ENCODE results near the gene INTS11. TPM values are rescaled to one million over a fixed set of nuclear protein-coding genes. Genes with fewer than 3 reads are reported as not detected.

Gene INTS11
- total and polyA plus RNA-seq, 2 donors (not counting 1 experiment from before 2014, with no cell fraction given), result 149 to 245 TPM

DNA sequence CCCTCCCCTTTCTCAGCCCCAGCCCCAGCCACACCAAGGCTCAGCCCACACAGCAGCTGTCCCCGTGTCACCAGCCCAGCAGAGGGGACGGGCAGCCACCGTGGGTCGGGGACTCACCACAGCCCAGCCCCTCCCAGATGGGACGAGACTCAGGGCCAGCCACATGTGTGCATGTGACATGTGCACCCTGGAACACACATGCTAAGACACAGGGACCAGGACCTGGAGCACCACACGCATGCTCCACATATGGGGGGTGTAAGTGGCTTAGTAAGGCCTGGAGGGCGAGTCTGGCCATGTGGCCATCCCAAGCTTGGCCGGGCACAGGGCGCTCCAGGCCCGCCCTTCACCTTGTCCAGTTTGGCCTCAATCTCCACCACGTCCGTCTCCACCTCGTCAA is 20.7 kb downstream of the INTS11 start:
- H4K20me1 ChIP-seq (ENCODE audit: control insufficient read depth, insufficient read depth, low read length, poor library complexity, severe bottlenecking), result peaks cover 43% of the 10 kb centered on the region
- no peak overlapping the region for H3K4me3 ChIP-seq (ENCODE audit: control extremely low read depth in 1 of 5, extremely low read depth in 1 of 5, insufficient read depth in 1 of 5, low read depth in 2 of 5, low read length in 4 of 5)
- H3K9ac ChIP-seq (ENCODE audit: low read length), result no peak overlapping the region
- Mint-ChIP-seq H3K27me3 (no peaks in the 10 kb centered on the region), H3K27ac (peak overlapping the region; percentile 26), H3K4me1 (peaks cover 31% of the 10 kb centered on the region), H3K9me3 (ENCODE audit: insufficient read depth) (no peaks in the 10 kb centered on the region), H3K4me3 (peak overlapping the region; percentile 10)
- H3K36me3 ChIP-seq (replicated peaks in 1 of 2; ENCODE audit: control extremely low read depth in 1 of 2, control insufficient read depth in 1 of 2, extremely low read depth in 1 of 2, insufficient read depth in 2 of 2, low read length in 1 of 2), result no peaks in the 10 kb centered on the region
- ATAC-seq (ENCODE audit: low read depth) (no peak), DNase-seq (no peak)
- H3K27ac ChIP-seq (ENCODE audit: low read length in 2 of 2), result no peak overlapping the region
- intact Hi-C loops (cut with micrococcal nuclease), result no loop called here
- H3K27me3 ChIP-seq (replicated peaks in 1 of 4; ENCODE audit: control extremely low read depth in 1 of 4, control insufficient read depth in 3 of 4, insufficient read depth in 4 of 4, low read length in 3 of 4), result no peaks in the 10 kb centered on the region
- H3K79me2 ChIP-seq (ENCODE audit: control insufficient read depth, insufficient read depth, low read length), result peaks cover 33% of the 10 kb centered on the region
- ChIA-PET CTCF (interaction anchor here (1.2 kb wide), 1 partner anchor 12 kb away, joined by 4 read pairs; no protein-coding TSS in a partner anchor), POLR2A (interaction anchor here (0.6 kb wide), 1 partner anchor 52 kb away, joined by 3 read pairs; no protein-coding TSS in a partner anchor)
- H2AFZ ChIP-seq (ENCODE audit: insufficient read depth, low read depth, low read length, poor library complexity, severe bottlenecking), result no peak overlapping the region
- no peak overlapping the region for H3K4me2 ChIP-seq (replicated peaks; ENCODE audit: low read depth, low read length, poor library complexity, severe bottlenecking)
- TF ChIP-seq EZH2 (IDR thresholded peaks at IDR 0.05; ENCODE audit: borderline replicate concordance, insufficient read depth, low read depth, low read length, poor library complexity, severe bottlenecking), result no peak
- no peak for TF ChIP-seq CTCF (IDR thresholded peaks at IDR 0.05)
- H3K9me3 ChIP-seq (ENCODE audit: control extremely low read depth in 1 of 3, control insufficient read depth in 2 of 3, insufficient read depth in 1 of 3, low read length in 2 of 3), result no peaks in the 10 kb centered on the region
- peaks cover 28 to 38% of the 10 kb centered on the region in 2 donors for H3K4me1 ChIP-seq (ENCODE audit: control insufficient read depth in 2 of 2, insufficient read depth in 2 of 2, low read length in 2 of 2)
- WGBS (ENCODE audit: insufficient coverage), result 88% methylated on average over 12 of the region's 13 CpGs

DNA sequence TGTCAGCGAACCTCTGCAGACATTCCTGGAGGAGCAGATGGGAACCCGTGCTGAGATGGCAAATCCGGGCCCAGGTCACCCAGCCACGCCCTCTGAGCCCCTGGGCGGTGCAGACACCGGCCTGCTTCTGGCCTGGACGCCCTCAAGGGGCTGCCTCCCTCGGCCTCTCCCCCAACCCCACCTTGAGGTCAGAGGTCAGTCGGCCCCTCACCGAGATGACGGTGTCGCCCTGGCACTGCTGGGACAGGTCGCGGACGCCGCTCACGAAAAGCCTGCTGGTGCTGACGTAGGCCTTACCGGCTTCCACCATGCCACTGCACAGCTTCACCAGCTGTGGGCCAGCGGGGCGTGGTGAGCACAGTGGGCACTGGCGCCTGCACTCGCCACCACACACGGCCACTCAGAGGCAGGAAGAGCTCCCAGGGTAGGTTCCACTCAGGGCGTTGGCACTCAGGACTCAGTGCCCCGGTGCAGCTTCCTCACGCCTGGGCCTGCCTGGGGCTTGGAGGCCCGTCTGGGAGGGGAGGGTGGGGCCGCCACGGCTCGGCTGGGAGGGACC is 21.4 kb downstream of the INTS11 start:
- Mint-ChIP-seq H3K9me3 (ENCODE audit: insufficient read depth) (no peaks in the 10 kb centered on the region), H3K4me1 (peaks cover 31% of the 10 kb centered on the region), H3K27ac (no peak overlapping the region), H3K27me3 (no peaks in the 10 kb centered on the region), H3K4me3 (no peak overlapping the region)
- CTCF ChIA-PET, result interaction anchor here (0.5 to 1.2 kb wide), 2 partner anchors 11 to 271 kb away, joined by 4 read pairs; no protein-coding TSS in a partner anchor
- Histone ChIP-seq H3K27me3 (replicated peaks in 1 of 4; ENCODE audit: control extremely low read depth in 1 of 4, control insufficient read depth in 3 of 4, insufficient read depth in 4 of 4, low read length in 3 of 4) (no peaks in the 10 kb centered on the region), H3K4me2 (replicated peaks; ENCODE audit: low read depth, low read length, poor library complexity, severe bottlenecking) (no peak overlapping the region), H3K4me1 (ENCODE audit: control insufficient read depth in 2 of 2, insufficient read depth in 2 of 2, low read length in 2 of 2) (peaks cover 28 to 38% of the 10 kb centered on the region in 2 donors), H3K9ac (ENCODE audit: low read length) (no peak overlapping the region), H3K4me3 (ENCODE audit: control extremely low read depth in 1 of 5, extremely low read depth in 1 of 5, insufficient read depth in 1 of 5, low read depth in 2 of 5, low read length in 4 of 5) (no peak overlapping the region), H3K27ac (ENCODE audit: low read length in 2 of 2) (no peak overlapping the region), H3K9me3 (ENCODE audit: control extremely low read depth in 1 of 3, control insufficient read depth in 2 of 3, insufficient read depth in 1 of 3, low read length in 2 of 3) (no peaks in the 10 kb centered on the region), H3K36me3 (replicated peaks in 1 of 2; ENCODE audit: control extremely low read depth in 1 of 2, control insufficient read depth in 1 of 2, extremely low read depth in 1 of 2, insufficient read depth in 2 of 2, low read length in 1 of 2) (no peaks in the 10 kb centered on the region), H2AFZ (ENCODE audit: insufficient read depth, low read depth, low read length, poor library complexity, severe bottlenecking) (no peak overlapping the region), H4K20me1 (ENCODE audit: control insufficient read depth, insufficient read depth, low read length, poor library complexity, severe bottlenecking) (peaks cover 43% of the 10 kb centered on the region), H3K79me2 (ENCODE audit: control insufficient read depth, insufficient read depth, low read length) (peaks cover 33% of the 10 kb centered on the region)
- intact Hi-C loops (cut with micrococcal nuclease), result no loop called here
- TF ChIP-seq EZH2 (IDR thresholded peaks at IDR 0.05; ENCODE audit: borderline replicate concordance, insufficient read depth, low read depth, low read length, poor library complexity, severe bottlenecking), result no peak
- TF ChIP-seq CTCF (IDR thresholded peaks at IDR 0.05), result no peak
- POLR2A ChIA-PET, result interaction anchor here (0.7 kb wide), 1 partner anchor 87 kb away, joined by 5 read pairs; no protein-coding TSS in a partner anchor
- ATAC-seq (ENCODE audit: low read depth) (no peak), DNase-seq (no peak)
- WGBS (ENCODE audit: insufficient coverage), result 87% methylated on average over 25 of the region's 31 CpGs
